Panc1 (cell line): ENCODE results near the gene PTGFRN.

ENCODE experiments used
- CTCF ChIP-seq: fragments of 450-650 bp; IDR thresholded peaks from 2 replicates; pipeline ENCODE4 v1.5.1; 2017; ENCODE audit warnings: mild to moderate bottlenecking
- POLR2AphosphoS5 ChIP-seq: IDR thresholded peaks from 2 replicates; pipeline ENCODE4 v1.6.1; 2012; ENCODE audit warnings: mild to moderate bottlenecking, low read depth, low read length, moderate library complexity
- REST ChIP-seq, 2 experiments: IDR thresholded peaks; 2 replicates each; pipeline ENCODE4 v1.6.1; 2011 to 2012; ENCODE audit warnings: low read depth in 2 of 2, control low read depth in 1 of 2, low read length in 1 of 2, mild to moderate bottlenecking in 1 of 2, moderate library complexity in 1 of 2; ENCODE audit not compliant: insufficient read depth in 1 of 2
- SIN3A ChIP-seq: IDR thresholded peaks from 2 replicates; pipeline ENCODE4 v1.6.1; 2012; ENCODE audit warnings: low read depth, mild to moderate bottlenecking, low read length, moderate library complexity, borderline replicate concordance; ENCODE audit not compliant: insufficient read depth

- TF ChIP-seq CTCF (no peak), POLR2AphosphoS5 (no peak), REST (IDR thresholded peaks at IDR 0.05; ENCODE audit: insufficient read depth in 1 of 2, low read depth in 2 of 2, low read length in 1 of 2) (no peak), SIN3A (no peak)
Observed at GRCh38 chr1:116945421-116945820, 35.7 kb downstream of the PTGFRN start.
